NCI-H345 treated with DMSO at 0.1 percent for 48 hours (cell line): ENCODE measurements around the gene FITM1.

Experiments
- DNase-seq: peaks from one replicate; lab custom pipeline; 2025; ENCODE audit not compliant: unreplicated experiment; lab: John Stamatoyannopoulos, UW

The FITM1 gene

DNA sequence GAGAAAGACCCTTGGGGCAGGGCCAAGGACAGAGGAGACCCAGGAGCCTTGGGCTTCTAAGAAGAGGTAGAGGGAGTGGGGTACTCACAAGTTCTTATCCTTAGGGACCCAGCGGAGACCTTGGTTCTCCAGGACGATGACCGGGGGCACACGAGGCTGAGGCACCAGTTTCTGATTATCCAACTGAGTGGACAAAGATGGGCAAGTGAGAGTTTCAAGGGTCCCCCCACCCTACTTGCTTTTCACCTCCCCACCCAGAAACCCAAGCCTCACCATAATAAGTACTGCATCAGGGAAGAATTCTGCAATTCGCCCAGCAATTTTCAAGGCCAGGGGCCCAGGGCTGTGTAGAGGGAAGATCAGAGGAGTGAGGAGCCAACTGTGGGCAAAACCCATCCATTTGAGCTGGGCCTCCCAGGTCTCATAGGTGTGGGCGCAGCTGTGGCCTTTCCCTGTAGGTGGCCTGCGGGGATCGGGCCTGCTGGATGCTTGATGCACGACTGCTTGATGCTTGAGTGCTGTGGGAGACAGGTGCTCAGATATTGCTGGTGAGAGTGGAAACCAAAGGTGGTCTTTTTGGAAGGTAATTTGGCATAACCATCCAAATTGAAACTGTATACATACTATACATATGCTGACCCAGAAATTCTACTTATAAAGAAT is 8.9 kb downstream of the FITM1 start:
- DNase-seq: no peak

GRCh38 chr14:24141097-24141880 is 10.8 kb downstream of the FITM1 start, which contains the start of gene EMC9:
Gene EMC9, minus strand, starts transcription at chr14:24141591. Its CDS starts 287 bp downstream, at chr14:24141304.
- peak; percentile 99 for DNase-seq

- no peak for DNase-seq
These were observed 13.1 kb downstream of the FITM1 start for GRCh38 chr14:24143511-24143910.

DNA sequence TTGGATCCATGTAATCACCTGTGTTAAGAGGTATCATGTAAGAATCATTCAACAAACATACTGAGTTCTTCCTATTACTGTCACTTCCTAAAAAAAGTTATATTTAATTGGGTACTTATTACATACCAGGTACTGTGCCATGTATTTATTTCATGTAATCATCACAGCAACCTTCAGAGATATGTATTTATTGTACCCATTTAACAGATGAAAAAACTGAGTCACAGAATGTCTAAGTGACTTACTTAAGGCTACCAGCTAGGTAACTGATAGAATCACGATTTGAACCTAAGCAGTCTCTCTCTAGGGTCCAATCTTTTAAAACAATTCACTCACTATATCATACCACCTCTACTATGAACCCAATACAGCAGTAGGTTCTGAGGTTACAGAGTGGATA is 14.0 kb downstream of the FITM1 start:
- DNase-seq: no peak

- DNase-seq: no peak
These were observed 14.8 kb downstream of the FITM1 start for GRCh38 chr14:24145219-24145618.

DNA sequence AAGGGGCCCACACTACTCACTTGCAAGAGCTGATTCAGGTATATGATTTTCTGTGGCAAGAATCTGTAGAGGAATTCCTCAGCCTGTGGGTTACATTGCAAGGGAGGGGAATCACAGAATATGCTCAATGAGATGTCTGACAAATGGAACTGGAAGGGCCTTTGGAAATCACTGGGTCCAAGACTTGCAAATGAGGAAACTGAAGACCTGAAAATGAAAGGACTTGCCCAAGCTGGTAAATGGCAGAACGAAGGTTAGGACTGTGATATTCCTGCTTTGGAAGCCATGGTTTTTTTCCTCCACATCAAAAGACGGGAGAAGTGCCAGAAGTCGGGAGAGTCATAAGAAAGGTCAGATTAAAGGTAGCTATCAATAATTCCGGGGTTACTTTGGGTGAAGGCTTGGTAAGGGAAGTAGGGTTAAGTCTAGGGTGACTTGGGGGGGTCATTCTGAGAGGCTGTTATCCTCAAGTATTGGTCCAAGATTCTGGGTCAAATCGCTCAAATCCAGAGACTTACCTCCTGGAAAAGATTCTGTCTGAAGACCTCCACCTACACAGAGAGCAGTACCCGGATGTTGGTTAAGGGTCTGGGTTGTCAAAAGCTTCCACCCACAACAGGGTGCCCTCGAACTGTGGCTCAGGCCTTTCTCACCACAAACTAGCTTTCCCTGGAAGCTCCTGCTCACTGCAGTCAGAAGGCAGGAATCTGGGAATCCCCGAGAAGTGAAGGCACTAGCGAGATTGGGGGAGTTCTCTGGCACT is 15.4 kb downstream of the FITM1 start:
- no peak for DNase-seq

DNA sequence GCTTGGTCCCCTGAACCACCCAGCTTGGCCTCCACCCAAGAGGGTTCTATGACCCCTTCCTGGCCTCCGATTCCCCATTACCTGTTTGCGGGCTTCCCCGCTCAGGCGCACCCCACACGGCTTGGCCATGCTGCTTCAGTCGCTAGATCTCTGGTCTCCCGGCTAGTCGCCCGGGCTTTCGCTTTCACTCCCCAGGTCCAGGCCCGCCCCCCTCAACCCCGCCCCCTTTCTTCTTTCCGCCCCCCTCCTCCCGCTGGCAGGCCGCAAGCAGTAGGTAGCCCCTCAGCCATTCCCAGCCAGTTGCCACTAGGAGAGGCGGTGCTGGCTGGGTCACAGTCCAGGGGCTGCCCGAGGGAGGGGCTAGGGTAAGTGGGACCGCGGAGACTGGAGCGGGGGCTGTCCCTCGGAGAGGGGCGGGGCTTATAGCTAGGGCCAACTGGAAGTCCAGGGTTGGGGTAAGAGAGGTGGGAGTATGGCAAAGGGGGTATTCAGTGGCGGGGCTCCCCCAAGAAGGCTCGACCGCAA is 16.1 kb downstream of the FITM1 start, which contains the start of gene PSME2:
TSS of gene PSME2 (minus strand) at position 158 of the 525 bp plus-strand sequence. CDS start at position 129, 29 bp downstream.
- DNase-seq: peak; percentile 88

DNA sequence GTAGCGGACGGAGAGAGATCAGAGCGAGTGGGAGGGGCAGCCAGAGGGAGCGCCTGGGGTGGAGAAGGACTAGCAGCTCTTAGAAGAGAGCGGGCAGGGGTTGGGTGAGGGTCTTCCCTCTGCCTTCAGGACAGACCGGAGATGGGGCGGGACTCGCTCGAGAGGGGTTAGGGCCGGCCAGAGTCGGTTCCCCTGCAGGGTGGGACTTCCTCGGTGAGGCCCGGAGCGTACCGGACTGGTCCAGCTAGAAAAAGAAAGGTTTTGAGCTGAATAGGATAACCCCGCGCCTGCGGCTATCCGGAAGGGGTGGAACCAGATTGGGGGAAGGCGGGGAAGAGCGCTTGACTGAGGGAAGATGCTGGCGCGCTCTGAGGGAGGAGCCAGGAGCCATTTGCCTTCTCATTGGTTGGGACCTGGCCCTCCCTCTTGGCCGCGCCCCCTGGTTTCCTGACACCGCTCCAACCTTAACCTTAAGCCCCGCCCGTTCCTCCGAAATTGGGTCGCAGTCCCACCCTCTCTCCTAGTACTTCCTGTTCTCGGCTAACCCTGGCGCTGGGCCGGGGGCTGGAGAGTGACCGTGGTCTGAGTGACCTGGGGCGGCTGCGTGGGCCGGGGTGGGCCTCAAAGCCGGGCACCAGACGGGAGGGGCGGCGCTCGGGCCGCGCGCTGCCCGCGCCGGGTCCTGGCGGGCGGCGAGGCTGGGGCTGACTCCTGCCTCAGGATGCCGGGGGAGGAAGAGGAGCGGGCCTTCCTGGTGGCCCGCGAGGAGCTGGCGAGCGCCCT is 16.7 kb downstream of the FITM1 start, which contains the start of gene RNF31:
TSS of gene RNF31 (plus strand) at position 521 of the 783 bp plus-strand sequence. CDS start at position 722, 201 bp downstream.
- peak; percentile 97 for DNase-seq

DNA sequence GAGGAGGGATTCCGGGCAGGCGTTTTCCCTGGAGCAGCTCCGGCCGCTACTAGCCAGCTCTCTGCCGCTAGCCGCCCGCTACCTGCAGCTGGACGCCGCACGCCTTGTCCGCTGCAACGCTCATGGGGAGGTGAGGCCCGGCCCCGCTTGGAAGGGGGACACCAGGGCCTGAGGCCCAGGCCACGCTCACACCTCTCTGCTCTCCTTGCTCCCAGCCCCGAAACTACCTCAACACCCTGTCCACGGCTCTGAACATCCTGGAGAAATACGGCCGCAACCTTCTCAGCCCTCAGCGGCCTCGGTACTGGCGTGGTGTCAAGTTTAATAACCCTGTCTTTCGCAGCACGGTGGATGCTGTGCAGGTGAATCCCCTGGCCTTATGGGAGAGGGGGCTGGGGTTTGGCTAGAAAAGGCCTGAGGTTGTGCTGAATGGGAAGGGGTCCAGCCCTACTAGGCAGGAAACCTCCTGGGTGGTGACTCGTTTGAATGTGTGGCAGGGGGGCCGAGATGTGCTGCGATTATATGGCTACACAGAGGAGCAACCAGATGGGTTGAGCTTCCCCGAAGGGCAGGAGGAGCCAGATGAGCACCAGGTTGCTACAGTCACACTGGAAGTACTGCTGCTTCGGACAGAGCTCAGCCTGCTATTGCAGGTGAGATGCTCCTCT is 17.4 kb downstream of the FITM1 start:
- DNase-seq: no peak

- no peak for DNase-seq
These were observed 19.0 kb downstream of the FITM1 start for GRCh38 chr14:24149302-24149969.

- no peak for DNase-seq
These were observed 19.6 kb downstream of the FITM1 start for GRCh38 chr14:24150061-24150460.

- DNase-seq: no peak
These were observed 20.1 kb downstream of the FITM1 start for GRCh38 chr14:24150567-24150966.

GRCh38 chr14:24150993-24151392 is 20.5 kb downstream of the FITM1 start:
- no peak for DNase-seq

- no peak for DNase-seq
These were observed 21.1 kb downstream of the FITM1 start for GRCh38 chr14:24151404-24152080.

DNA sequence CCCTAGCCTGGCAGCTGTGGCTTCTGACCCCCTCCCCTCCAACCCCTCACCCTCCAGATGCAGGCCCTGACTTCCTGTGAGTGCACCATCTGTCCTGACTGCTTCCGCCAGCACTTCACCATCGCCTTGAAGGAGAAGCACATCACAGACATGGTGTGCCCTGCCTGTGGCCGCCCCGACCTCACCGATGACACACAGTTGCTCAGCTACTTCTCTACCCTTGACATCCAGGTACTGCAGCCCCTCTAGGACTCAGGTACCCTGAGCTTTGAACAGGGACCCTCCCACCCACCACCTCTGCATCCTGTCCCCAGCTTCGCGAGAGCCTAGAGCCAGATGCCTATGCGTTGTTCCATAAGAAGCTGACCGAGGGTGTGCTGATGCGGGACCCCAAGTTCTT is 24.6 kb downstream of the FITM1 start:
- no peak for DNase-seq

DNA sequence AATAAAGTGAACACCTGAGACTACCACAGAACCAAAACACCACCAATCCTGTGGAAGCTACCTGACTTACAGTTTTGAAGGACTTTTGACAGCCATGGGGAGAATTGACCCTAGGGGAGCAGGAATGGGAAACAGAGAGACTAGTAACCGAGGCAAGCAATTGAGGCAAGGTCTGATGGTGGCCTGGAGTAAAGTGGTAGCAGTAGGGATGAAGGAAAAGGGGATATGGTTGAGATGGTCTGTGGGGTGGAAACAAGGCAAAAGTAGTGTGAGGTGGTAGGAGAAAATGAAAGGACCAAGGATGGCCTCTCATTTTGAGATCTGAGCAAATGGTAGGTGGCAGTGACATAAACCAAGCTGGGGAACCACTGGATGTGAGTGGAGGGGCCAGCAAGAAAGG is 26.4 kb downstream of the FITM1 start:
- DNase-seq: no peak

- no peak for DNase-seq
These were observed 26.9 kb downstream of the FITM1 start for GRCh38 chr14:24157331-24157730.

DNA sequence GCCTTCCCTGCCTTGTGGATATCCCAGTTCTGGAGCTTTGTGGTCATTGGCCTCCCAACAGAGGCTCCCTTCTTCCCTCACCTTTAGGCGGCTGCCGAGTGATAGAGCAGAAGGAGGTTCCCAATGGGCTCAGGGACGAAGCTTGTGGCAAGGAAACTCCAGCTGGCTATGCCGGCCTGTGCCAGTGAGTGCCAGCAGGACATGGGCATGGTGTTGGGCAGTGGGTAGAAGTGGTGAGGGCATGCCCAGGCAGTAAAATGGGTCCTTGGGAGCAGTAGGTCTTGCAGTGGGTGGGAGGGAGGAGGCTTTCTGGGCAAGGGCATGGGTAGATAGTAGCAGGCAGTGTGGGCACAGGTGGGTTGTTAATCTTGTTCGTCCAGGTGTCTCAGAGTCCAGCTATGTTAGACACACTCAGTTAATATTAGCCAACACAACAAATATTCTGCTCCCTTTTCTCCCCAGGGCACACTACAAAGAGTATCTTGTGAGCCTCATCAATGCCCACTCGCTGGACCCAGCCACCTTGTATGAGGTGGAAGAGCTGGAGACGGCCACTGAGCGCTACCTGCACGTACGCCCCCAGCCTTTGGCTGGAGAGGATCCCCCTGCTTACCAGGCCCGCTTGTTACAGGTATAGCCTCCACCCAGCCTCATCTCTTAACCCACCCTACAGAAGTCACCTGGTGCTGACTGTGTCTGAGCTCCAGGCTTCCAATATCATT is 29.5 kb downstream of the FITM1 start:
- DNase-seq: no peak
